B cell (primary cell): ENCODE measurements around the gene ZFP62. TPM values are rescaled to one million over a fixed set of nuclear protein-coding genes. Genes with fewer than 3 reads are reported as not detected.

Experiments used
- ATAC-seq: fragments of 200-7000 bp; cut with Tn5 transposase; one replicate; pipeline ENCODE4 v1.10.0; 2021; ENCODE audit warnings: low read depth, mild to moderate bottlenecking, moderate number of reproducible peaks, moderate library complexity
- CTCF ChIA-PET: fragments of 350-600 bp; sonication (Branson Sonifier 250); formaldehyde crosslinking; loops from one replicate; lab custom pipeline; 2021; ENCODE audit warnings: antibody characterized with exemption, inconsistent platforms; lab: Charles Lee
- POLR2A ChIA-PET: fragments of 350-600 bp; sonication (Branson Sonifier 250); formaldehyde crosslinking; loops from one replicate; lab custom pipeline; 2021; ENCODE audit warnings: antibody characterized with exemption; lab: Charles Lee
- DNase-seq: peaks from one replicate; pipeline ENCODE4 v3.0.0; 2013
- H2AFZ ChIP-seq: 2 replicates; pipeline ENCODE4 v1.6.1; 2012; ENCODE audit warnings: mild to moderate bottlenecking, low read depth, low read length; ENCODE audit not compliant: insufficient read depth, poor library complexity, severe bottlenecking
- H3K27ac ChIP-seq, 2 donors: 1 replicate in 1 of 2; 2 replicates in 1 of 2; pipeline ENCODE4 v1.5.1; 2012 to 2013; ENCODE audit warnings: low read length in 2 of 2, mild to moderate bottlenecking in 2 of 2, moderate library complexity in 1 of 2
- H3K27me3 ChIP-seq, 4 experiments: fragments of 200-600 bp in 1 of 4; sonication (generic) in 1 of 4; replicated peaks in 1 of 4; 1 replicate in 2 of 4; 2 replicates in 2 of 4; pipeline versions ENCODE4 v1.6.1 to v1.7.0; 2013 to 2016; ENCODE audit warnings: low read length in 3 of 4, mild to moderate bottlenecking in 2 of 4, mixed read lengths in 1 of 4, moderate library complexity in 1 of 4; ENCODE audit not compliant: insufficient read depth in 4 of 4, control insufficient read depth in 3 of 4; ENCODE audit errors: control extremely low read depth in 1 of 4
- H3K36me3 ChIP-seq, 2 experiments: replicated peaks in 1 of 2; 1 replicate in 1 of 2; 2 replicates in 1 of 2; pipeline versions ENCODE4 v1.6.1 to v1.7.1; 2013; ENCODE audit warnings: low read length in 1 of 2; ENCODE audit not compliant: insufficient read depth in 2 of 2, control insufficient read depth in 1 of 2; ENCODE audit errors: control extremely low read depth in 1 of 2, extremely low read depth in 1 of 2
- H3K4me1 ChIP-seq, 2 donors: fragments of 200-600 bp in 1 of 2; sonication (generic) in 1 of 2; 1 replicate in 1 of 2; 2 replicates in 1 of 2; pipeline versions ENCODE4 v1.5.1 to v1.6.1; 2013 to 2017; ENCODE audit warnings: low read length in 2 of 2; ENCODE audit not compliant: control insufficient read depth in 2 of 2, insufficient read depth in 2 of 2
- H3K4me2 ChIP-seq: replicated peaks from 2 replicates; pipeline ENCODE3; 2012; ENCODE audit warnings: mild to moderate bottlenecking, low read depth, low read length; ENCODE audit not compliant: poor library complexity, severe bottlenecking
- H3K4me3 ChIP-seq, 5 experiments: fragments of 200-600 bp in 1 of 5; sonication (generic) in 1 of 5; 1 replicate in 3 of 5; 2 replicates in 2 of 5; pipeline versions ENCODE4 v1.5.1 to v1.7.0; 2011 to 2016; ENCODE audit warnings: low read length in 4 of 5, mild to moderate bottlenecking in 4 of 5, low read depth in 2 of 5, control low read depth in 1 of 5, moderate library complexity in 1 of 5; ENCODE audit not compliant: insufficient read depth in 1 of 5; ENCODE audit errors: control extremely low read depth in 1 of 5, extremely low read depth in 1 of 5
- H3K79me2 ChIP-seq: fragments of 200-600 bp; sonication (generic); one replicate; pipeline ENCODE4 v1.6.0; 2016; ENCODE audit warnings: low read length; ENCODE audit not compliant: control insufficient read depth, insufficient read depth
- H3K9ac ChIP-seq: fragments of 200-600 bp; sonication (generic); 2 replicates; pipeline ENCODE4 v1.6.1; 2017; ENCODE audit warnings: mild to moderate bottlenecking, low read length, moderate library complexity
- H3K9me3 ChIP-seq, 3 donors: one replicate each; pipeline versions ENCODE4 v1.6.1 to v1.7.1; 2013; ENCODE audit warnings: low read length in 2 of 3; ENCODE audit not compliant: control insufficient read depth in 2 of 3, insufficient read depth in 1 of 3; ENCODE audit errors: control extremely low read depth in 1 of 3
- H4K20me1 ChIP-seq: 2 replicates; pipeline ENCODE4 v1.6.0; 2012; ENCODE audit warnings: mild to moderate bottlenecking, low read length; ENCODE audit not compliant: insufficient read depth, control insufficient read depth, poor library complexity, severe bottlenecking
- H3K27ac Mint-ChIP-seq: one replicate; pipeline ENCODE4 v1.8.0; 2021; ENCODE audit warnings: mixed read lengths
- H3K27me3 Mint-ChIP-seq: one replicate; pipeline ENCODE4 v1.8.0; 2021; ENCODE audit warnings: mixed read lengths
- H3K4me1 Mint-ChIP-seq: one replicate; pipeline ENCODE4 v1.8.0; 2021; ENCODE audit warnings: mixed read lengths
- H3K4me3 Mint-ChIP-seq: one replicate; pipeline ENCODE4 v1.8.0; 2021; ENCODE audit warnings: mixed read lengths
- H3K9me3 Mint-ChIP-seq: one replicate; pipeline ENCODE4 v1.8.0; 2022; ENCODE audit warnings: mixed read lengths; ENCODE audit not compliant: insufficient read depth
- EZH2 ChIP-seq: IDR thresholded peaks from 2 replicates; pipeline ENCODE4 v1.6.1; 2012; ENCODE audit warnings: borderline replicate concordance, low read depth, mild to moderate bottlenecking, moderate library complexity, low read length; ENCODE audit not compliant: insufficient read depth, poor library complexity, severe bottlenecking
- WGBS: methylation state at CpG from one replicate; pipeline ENCODE4 v1.1.5; 2013; ENCODE audit warnings: missing lambda C conversion rate; ENCODE audit not compliant: insufficient coverage; 5-methylcytosine and 5-hydroxymethylcytosine counted together
- intact Hi-C: fragments of 100-400 bp; cut with micrococcal nuclease; formaldehyde crosslinking; loops from one replicate; pipeline ENCODE4 v1.10.0; 2022
- polyA plus RNA-seq: library from polyadenylated mRNA; depleted of rRNA; stranded (reverse); fragments of >200 nt; gene quantifications from 2 replicates; pipeline ENCODE4 v1.2.3, GENCODE V29; 2012
- total RNA-seq, 2 donors: library from RNA; stranded (reverse); fragments of 120-200 nt in 1 of 2; gene quantifications; 1 replicate in 1 of 2; 2 replicates in 1 of 2; pipeline versions ENCODE4 v1.2.3 to v1.2.4, GENCODE V29; 2013 to 2022
- TF ChIP-seq, protein P1 (sequence below): fragments of 200-600 bp; IDR thresholded peaks from one replicate; pipeline ENCODE4 v1.8.0; 2022; ENCODE audit warnings: antibody characterized with exemption, mild to moderate bottlenecking

The ZFP62 gene
- total and polyA plus RNA-seq, 2 donors (not counting 1 experiment from before 2014, with no cell fraction given), result 19.1 to 61.8 TPM

DNA sequence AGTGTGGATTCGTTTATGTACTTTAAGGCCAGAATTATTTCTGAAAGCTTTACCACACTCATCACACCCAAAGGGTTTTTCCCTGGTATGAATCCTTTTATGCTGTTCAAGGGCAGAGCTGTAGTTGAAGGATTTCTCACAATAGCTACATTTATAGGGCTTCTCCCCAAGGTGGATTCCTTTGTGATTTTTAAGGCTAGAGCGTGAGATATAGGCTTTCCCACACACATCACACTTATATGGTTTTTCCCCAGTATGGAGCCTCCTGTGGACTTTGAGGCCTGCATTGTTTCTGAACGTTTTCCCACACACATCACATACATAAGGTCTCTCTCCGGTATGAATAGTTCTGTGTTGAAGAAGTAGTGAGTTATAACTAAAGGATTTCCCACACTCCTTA, 11.2 kb downstream of the ZFP62 start:
- ATAC-seq (no peak), DNase-seq (no peak)
- no peaks in the 10 kb centered on the region for H3K27me3 ChIP-seq
- no peak overlapping the region for H3K4me3 ChIP-seq
- H3K9me3 ChIP-seq, result peaks cover 8 to 11% (median 8%) of the 10 kb centered on the region in 3 donors
- no peak overlapping the region for H3K9ac ChIP-seq
- H2AFZ ChIP-seq, result no peak overlapping the region
- H3K79me2 ChIP-seq, result peaks cover 33% of the 10 kb centered on the region
- peaks cover 10% of the 10 kb centered on the region for H4K20me1 ChIP-seq
- H3K9me3 Mint-ChIP-seq, result no peaks in the 10 kb centered on the region
- ChIA-PET CTCF (interaction anchor here (0.8 to 2.2 kb wide), 5 partner anchors 11 to 63 kb away, joined by 3 to 9 read pairs (median 3); partner anchors contain the start of gene ZFP62), POLR2A (no interaction called here)
- intact Hi-C loops, result no loop called here
- H3K27ac ChIP-seq, result no peak overlapping the region
- H3K4me2 ChIP-seq, result no peak overlapping the region
- no peaks in the 10 kb centered on the region for H3K4me1 ChIP-seq
- peaks cover 14 to 27% of the 10 kb centered on the region in 2 experiments for H3K36me3 ChIP-seq
- no peak overlapping the region for H3K4me3 Mint-ChIP-seq
- H3K4me1 Mint-ChIP-seq, result peaks cover 2% of the 10 kb centered on the region
- H3K27me3 Mint-ChIP-seq, result no peaks in the 10 kb centered on the region
- no CpG with 5 or more reads among the region's 4 CpGs for WGBS
- TF ChIP-seq, protein P1, sequence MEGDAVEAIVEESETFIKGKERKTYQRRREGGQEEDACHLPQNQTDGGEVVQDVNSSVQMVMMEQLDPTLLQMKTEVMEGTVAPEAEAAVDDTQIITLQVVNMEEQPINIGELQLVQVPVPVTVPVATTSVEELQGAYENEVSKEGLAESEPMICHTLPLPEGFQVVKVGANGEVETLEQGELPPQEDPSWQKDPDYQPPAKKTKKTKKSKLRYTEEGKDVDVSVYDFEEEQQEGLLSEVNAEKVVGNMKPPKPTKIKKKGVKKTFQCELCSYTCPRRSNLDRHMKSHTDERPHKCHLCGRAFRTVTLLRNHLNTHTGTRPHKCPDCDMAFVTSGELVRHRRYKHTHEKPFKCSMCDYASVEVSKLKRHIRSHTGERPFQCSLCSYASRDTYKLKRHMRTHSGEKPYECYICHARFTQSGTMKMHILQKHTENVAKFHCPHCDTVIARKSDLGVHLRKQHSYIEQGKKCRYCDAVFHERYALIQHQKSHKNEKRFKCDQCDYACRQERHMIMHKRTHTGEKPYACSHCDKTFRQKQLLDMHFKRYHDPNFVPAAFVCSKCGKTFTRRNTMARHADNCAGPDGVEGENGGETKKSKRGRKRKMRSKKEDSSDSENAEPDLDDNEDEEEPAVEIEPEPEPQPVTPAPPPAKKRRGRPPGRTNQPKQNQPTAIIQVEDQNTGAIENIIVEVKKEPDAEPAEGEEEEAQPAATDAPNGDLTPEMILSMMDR, result no peak
- TF ChIP-seq EZH2, result no peak
- H3K27ac Mint-ChIP-seq, result no peak overlapping the region

DNA sequence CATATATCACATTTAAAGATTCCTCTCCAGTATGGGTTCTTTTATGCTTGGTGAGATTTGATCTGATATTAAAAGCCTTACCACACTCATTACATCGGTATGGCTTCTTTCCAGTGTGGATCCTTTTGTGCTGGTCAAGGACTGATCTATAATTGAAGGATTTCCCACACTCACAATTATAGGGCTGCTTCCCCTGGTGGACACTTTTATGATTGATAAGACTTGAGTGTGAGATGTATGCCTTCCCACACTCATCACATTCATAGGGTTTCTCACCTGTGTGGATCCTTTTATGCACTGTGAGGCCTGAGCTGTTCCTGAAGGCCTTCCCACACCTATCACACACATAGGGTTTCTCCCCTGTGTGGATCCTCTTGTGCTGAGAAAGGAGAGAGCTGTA, 12.2 kb downstream of the ZFP62 start:
- H3K79me2 ChIP-seq, result peaks cover 27% of the 10 kb centered on the region
- ChIA-PET POLR2A (no interaction called here), CTCF (interaction anchor here (2.1 kb wide), 1 partner anchor 17 kb away, joined by 5 read pairs; no protein-coding TSS in a partner anchor)
- no peaks in the 10 kb centered on the region for H3K27me3 Mint-ChIP-seq
- no peaks in the 10 kb centered on the region for H3K27me3 ChIP-seq
- WGBS, result no CpG with 5 or more reads among the region's 1 CpG
- H3K27ac Mint-ChIP-seq, result no peak overlapping the region
- TF ChIP-seq EZH2, result no peak
- TF ChIP-seq, protein P1, result no peak
- H3K4me3 ChIP-seq, result no peak overlapping the region
- H3K4me1 Mint-ChIP-seq, result no peaks in the 10 kb centered on the region
- no peak overlapping the region for H3K4me2 ChIP-seq
- no peak overlapping the region for H3K9ac ChIP-seq
- no peak for DNase-seq
- no peak overlapping the region for H2AFZ ChIP-seq
- H3K4me3 Mint-ChIP-seq, result no peak overlapping the region
- ATAC-seq, result no peak
- no peaks in the 10 kb centered on the region for H3K4me1 ChIP-seq
- H3K9me3 Mint-ChIP-seq, result no peaks in the 10 kb centered on the region
- H3K27ac ChIP-seq, result no peak overlapping the region
- peaks cover 8 to 11% (median 8%) of the 10 kb centered on the region in 3 donors for H3K9me3 ChIP-seq
- intact Hi-C loops, result no loop called here
- H3K36me3 ChIP-seq, result peaks cover 13 to 27% of the 10 kb centered on the region in 2 experiments
- peaks cover 5% of the 10 kb centered on the region for H4K20me1 ChIP-seq
